ENCODE measurements around the gene DCHS2. TPM values are rescaled to one million over a fixed set of nuclear protein-coding genes. Genes with fewer than 3 reads are reported as not detected.

Gene DCHS2
- total and polyA plus RNA-seq, 10 of the 15 experiments (the other 5 are each of a cell fraction or from before 2014, with no cell fraction given): 0.01 to 0.31 (median 0.06) TPM; not detected in 3

DNA sequence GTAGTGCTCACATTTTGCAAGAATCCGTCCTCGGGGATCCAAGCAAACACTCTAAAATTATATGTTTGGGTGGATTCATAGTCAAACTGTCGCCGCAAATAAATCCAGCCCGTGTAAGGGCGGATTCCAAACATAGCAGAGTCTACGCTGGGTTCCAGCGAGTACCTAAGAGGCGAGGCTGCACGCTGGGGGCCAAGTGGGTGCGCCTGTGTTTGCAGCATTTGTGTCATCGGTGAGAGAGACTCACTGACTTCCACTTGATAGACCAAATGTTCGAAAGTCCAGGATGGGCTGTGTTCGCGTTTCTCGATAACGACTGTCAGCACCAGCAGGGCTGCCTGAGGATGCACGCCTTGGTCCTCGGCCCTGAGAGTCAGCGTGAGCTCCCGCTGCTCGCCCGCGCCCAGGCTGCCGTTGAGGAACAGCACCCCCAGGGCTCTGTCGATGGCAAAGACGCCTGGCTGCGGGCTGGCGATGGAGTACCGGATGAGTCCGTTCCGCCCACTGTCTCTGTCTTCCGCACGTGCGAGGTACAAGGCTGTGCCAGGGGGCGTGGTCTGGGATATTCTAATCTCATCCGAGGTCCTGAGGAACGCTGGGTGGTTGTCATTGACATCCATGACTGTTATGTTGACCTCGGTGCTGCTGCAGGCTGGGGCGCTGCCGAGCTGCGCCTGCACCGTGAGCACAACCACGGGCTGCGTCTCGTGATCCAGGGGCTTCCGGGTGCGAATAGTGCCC lies 158.7 kb downstream of the DCHS2 start:
- intact Hi-C loops (cut with micrococcal nuclease; ENCODE audit: unreplicated experiment) (no loop called here), in situ Hi-C loops (cut with MboI) (no loop called here)
- Histone ChIP-seq H3K9me3 (replicated peaks; ENCODE audit: control insufficient read depth, insufficient read depth, low read length) (no peaks in the 10 kb centered on the region), H3K79me2 (ENCODE audit: control insufficient read depth, insufficient read depth, low read length) (no peaks in the 10 kb centered on the region), H3K4me1 (ENCODE audit: control insufficient read depth, insufficient read depth, low read length) (peaks cover 7% of the 10 kb centered on the region), H3K4me3 (peak overlapping the region; percentile 46; the same call in 1 of the 2 replicates), H3K27ac (ENCODE audit: control insufficient read depth, insufficient read depth) (no peak overlapping the region), H3K27me3 (replicated peaks in 1 of 2; ENCODE audit: control insufficient read depth in 2 of 2, insufficient read depth in 2 of 2, low read length in 1 of 2) (peaks cover 2 to 5% of the 10 kb centered on the region in 2 experiments; a peak in 2 of 4 replicates), H2AFZ (ENCODE audit: control insufficient read depth, low read depth, low read length) (peak overlapping the region; percentile 81), H3K4me2 (ENCODE audit: control insufficient read depth, insufficient read depth) (peak overlapping the region; percentile 87), H3K9ac (ENCODE audit: control insufficient read depth, insufficient read depth, low read length) (no peak overlapping the region), H4K20me1 (ENCODE audit: control insufficient read depth, insufficient read depth) (no peaks in the 10 kb centered on the region), H3K36me3 (ENCODE audit: control insufficient read depth in 2 of 2, insufficient read depth in 2 of 2, low read length in 1 of 2) (no peaks in the 10 kb centered on the region)
- DNase-seq (ENCODE audit: low read depth, low spot score): peak; percentile 11
- RAD21 ChIA-PET (ENCODE audit: unreplicated experiment): no interaction called here
- no peak for FAIRE-seq
- TF ChIP-seq ZNF24 (IDR thresholded peaks at IDR 0.05): no peak
- no peak for TF ChIP-seq ZNF274 (IDR thresholded peaks at IDR 0.05; ENCODE audit: insufficient read depth, insufficient read length)
- TF ChIP-seq BHLHE40 (IDR thresholded peaks at IDR 0.05; ENCODE audit: borderline replicate concordance in 1 of 2, low read depth in 2 of 2, low read length in 1 of 2): peak; percentile 78 to 87
- no peak for TF ChIP-seq CBFB (IDR thresholded peaks at IDR 0.05; ENCODE audit: low read depth)
- TF ChIP-seq, protein P1, sequence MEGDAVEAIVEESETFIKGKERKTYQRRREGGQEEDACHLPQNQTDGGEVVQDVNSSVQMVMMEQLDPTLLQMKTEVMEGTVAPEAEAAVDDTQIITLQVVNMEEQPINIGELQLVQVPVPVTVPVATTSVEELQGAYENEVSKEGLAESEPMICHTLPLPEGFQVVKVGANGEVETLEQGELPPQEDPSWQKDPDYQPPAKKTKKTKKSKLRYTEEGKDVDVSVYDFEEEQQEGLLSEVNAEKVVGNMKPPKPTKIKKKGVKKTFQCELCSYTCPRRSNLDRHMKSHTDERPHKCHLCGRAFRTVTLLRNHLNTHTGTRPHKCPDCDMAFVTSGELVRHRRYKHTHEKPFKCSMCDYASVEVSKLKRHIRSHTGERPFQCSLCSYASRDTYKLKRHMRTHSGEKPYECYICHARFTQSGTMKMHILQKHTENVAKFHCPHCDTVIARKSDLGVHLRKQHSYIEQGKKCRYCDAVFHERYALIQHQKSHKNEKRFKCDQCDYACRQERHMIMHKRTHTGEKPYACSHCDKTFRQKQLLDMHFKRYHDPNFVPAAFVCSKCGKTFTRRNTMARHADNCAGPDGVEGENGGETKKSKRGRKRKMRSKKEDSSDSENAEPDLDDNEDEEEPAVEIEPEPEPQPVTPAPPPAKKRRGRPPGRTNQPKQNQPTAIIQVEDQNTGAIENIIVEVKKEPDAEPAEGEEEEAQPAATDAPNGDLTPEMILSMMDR (IDR thresholded peaks at IDR 0.05 in 2 of 3, conservative IDR thresholded peaks at IDR 0.05 in 1 of 3; ENCODE audit: control insufficient read depth in 2 of 3, extremely low read depth in 1 of 3, insufficient read depth in 1 of 3, low read depth in 3 of 3, low read length in 3 of 3): peak in 2 of 3 experiments; percentile 19 to 26; a peak in 3 of 6 replicates
- no peak for TF ChIP-seq KDM1A (IDR thresholded peaks at IDR 0.05; ENCODE audit: borderline replicate concordance)
- no peak for TF ChIP-seq NR2C1 (IDR thresholded peaks at IDR 0.05)
- POLR2A ChIA-PET: no interaction called here
- no TSS peak for BruUV-seq (replicated peaks)
- CTCF ChIA-PET: interaction anchor here (1.5 to 3.5 kb wide), 2 partner anchors 174 to 286 kb away, joined by 3 to 36 read pairs; no protein-coding TSS in a partner anchor
- SMC1A ChIA-PET (ENCODE audit: uncharacterized antibody, unreplicated experiment): no interaction called here
- peak; percentile 90 for ATAC-seq
- 19% methylated on average over 48 of the region's 48 CpGs for WGBS (ENCODE audit: insufficient coverage, insufficient replicate concordance, low lambda C conversion rate, missing lambda C conversion rate)

Data from GM12878 (cell line).